BE2C (cell line): Measurements from ENCODE around the gene NLRP12. TPM values are rescaled to one million over a fixed set of nuclear protein-coding genes. Genes with fewer than 3 reads are reported as not detected.
"Not testable (repeated sequence)": the region's sequence is repeated elsewhere in the genome, so short reads cannot be mapped to it uniquely, and the experiment has no call there.

Source experiments
- DNase-seq: peaks from one replicate; pipeline ENCODE4 v3.0.0-alpha.2; 2020
- H3K27me3 ChIP-seq: fragments of 250-450 bp; sonication (Bioruptor Pico); 2 replicates; pipeline ENCODE4 v1.5.1; 2020; ENCODE audit warnings: mild to moderate bottlenecking
- H3K36me3 ChIP-seq: fragments of 250-450 bp; sonication (Bioruptor Pico); 2 replicates; pipeline ENCODE4 v1.5.1; 2020; ENCODE audit warnings: mild to moderate bottlenecking
- H3K4me1 ChIP-seq: fragments of 250-450 bp; sonication (Bioruptor Pico); 2 replicates; pipeline ENCODE4 v1.5.1; 2020
- H3K4me3 ChIP-seq: 2 replicates; pipeline ENCODE4 v1.5.1; 2011; ENCODE audit warnings: low read depth, low read length
- H3K9me3 ChIP-seq: fragments of 250-450 bp; sonication (Bioruptor Pico); 2 replicates; pipeline ENCODE4 v1.5.1; 2020
- polyA plus RNA-seq: library from polyadenylated mRNA; unstranded; fragments of >200 nt; gene quantifications from one replicate; pipeline ENCODE4 v1.2.1, GENCODE V29; 2012; ENCODE audit warnings: low read depth, missing spikeins; ENCODE audit not compliant: insufficient read length, insufficient read depth
- TF ChIP-seq, protein P1 (sequence below): IDR thresholded peaks from 2 replicates; pipeline ENCODE4 v1.5.1; 2012; ENCODE audit warnings: mild to moderate bottlenecking, low read depth, low read length

Gene NLRP12, protein sequence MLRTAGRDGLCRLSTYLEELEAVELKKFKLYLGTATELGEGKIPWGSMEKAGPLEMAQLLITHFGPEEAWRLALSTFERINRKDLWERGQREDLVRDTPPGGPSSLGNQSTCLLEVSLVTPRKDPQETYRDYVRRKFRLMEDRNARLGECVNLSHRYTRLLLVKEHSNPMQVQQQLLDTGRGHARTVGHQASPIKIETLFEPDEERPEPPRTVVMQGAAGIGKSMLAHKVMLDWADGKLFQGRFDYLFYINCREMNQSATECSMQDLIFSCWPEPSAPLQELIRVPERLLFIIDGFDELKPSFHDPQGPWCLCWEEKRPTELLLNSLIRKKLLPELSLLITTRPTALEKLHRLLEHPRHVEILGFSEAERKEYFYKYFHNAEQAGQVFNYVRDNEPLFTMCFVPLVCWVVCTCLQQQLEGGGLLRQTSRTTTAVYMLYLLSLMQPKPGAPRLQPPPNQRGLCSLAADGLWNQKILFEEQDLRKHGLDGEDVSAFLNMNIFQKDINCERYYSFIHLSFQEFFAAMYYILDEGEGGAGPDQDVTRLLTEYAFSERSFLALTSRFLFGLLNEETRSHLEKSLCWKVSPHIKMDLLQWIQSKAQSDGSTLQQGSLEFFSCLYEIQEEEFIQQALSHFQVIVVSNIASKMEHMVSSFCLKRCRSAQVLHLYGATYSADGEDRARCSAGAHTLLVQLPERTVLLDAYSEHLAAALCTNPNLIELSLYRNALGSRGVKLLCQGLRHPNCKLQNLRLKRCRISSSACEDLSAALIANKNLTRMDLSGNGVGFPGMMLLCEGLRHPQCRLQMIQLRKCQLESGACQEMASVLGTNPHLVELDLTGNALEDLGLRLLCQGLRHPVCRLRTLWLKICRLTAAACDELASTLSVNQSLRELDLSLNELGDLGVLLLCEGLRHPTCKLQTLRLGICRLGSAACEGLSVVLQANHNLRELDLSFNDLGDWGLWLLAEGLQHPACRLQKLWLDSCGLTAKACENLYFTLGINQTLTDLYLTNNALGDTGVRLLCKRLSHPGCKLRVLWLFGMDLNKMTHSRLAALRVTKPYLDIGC
- polyA plus RNA-seq, result not detected

DNA sequence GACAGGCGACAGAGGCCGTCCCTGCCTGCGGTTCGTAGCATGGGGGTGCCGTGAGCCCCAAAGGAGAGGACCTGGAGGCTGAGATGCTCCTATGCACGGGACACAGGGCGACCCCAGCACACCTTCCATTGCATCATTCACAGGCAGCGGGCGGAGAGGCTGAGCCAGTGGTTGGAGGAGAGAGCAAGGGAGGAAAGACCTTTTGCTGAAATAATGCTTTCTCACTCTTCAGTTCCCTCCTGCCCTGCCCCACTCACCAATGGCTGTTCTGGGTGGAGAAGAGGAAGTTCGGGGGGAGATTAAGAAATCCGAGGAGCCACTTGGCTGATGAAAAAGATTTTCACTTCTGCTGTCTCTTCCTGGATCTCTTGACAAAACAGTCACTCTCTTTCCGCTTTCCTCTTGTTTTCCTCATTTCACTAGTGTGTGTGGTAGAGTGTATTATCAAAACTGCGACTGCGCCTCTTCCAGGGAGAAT lies at the start of gene NLRP12:
Gene NLRP12 (minus strand): TSS at position 181 of the 478 bp plus-strand sequence. CDS start 140 bp downstream, at position 41.
- DNase-seq, result no peak
- no peaks in the 10 kb centered on the region for H3K36me3 ChIP-seq
- TF ChIP-seq, protein P1, sequence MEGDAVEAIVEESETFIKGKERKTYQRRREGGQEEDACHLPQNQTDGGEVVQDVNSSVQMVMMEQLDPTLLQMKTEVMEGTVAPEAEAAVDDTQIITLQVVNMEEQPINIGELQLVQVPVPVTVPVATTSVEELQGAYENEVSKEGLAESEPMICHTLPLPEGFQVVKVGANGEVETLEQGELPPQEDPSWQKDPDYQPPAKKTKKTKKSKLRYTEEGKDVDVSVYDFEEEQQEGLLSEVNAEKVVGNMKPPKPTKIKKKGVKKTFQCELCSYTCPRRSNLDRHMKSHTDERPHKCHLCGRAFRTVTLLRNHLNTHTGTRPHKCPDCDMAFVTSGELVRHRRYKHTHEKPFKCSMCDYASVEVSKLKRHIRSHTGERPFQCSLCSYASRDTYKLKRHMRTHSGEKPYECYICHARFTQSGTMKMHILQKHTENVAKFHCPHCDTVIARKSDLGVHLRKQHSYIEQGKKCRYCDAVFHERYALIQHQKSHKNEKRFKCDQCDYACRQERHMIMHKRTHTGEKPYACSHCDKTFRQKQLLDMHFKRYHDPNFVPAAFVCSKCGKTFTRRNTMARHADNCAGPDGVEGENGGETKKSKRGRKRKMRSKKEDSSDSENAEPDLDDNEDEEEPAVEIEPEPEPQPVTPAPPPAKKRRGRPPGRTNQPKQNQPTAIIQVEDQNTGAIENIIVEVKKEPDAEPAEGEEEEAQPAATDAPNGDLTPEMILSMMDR, result no peak
- no peaks in the 10 kb centered on the region; the same call in 1 of the 2 replicates for H3K27me3 ChIP-seq
- no peak within 1 kb of the TSS for H3K4me3 ChIP-seq
- H3K9me3 ChIP-seq, result no peaks in the 10 kb centered on the region
- no peaks in the 10 kb centered on the region for H3K4me1 ChIP-seq

DNA sequence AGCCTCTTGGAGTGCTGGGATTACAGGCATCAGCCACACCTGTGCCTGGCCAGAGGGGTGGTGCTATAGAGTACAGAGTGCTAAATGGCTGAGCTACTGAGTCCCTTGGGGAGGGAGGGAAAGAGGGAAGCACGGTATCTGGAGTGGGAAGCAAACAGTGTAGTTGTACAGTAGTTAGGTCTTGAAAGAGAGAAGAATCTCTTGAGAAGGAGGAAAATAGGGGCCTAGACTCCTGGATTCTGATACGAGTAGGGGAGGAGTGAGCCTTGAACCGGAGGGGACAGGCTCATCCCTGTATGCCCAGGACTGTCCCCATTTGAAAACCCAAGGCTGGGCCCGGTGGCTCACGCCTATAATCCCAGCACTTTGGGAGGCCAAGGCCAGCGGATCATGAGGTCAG lies 48.6 kb upstream of the NLRP12 start:
- no peak for DNase-seq
- Histone ChIP-seq H3K9me3 (no peaks in the 10 kb centered on the region), H3K4me1 (no peaks in the 10 kb centered on the region), H3K36me3 (peaks cover 11% of the 10 kb centered on the region; the same call in 1 of the 2 replicates), H3K4me3 (no peak overlapping the region), H3K27me3 (no peaks in the 10 kb centered on the region)
- TF ChIP-seq, protein P1, result no peak

DNA sequence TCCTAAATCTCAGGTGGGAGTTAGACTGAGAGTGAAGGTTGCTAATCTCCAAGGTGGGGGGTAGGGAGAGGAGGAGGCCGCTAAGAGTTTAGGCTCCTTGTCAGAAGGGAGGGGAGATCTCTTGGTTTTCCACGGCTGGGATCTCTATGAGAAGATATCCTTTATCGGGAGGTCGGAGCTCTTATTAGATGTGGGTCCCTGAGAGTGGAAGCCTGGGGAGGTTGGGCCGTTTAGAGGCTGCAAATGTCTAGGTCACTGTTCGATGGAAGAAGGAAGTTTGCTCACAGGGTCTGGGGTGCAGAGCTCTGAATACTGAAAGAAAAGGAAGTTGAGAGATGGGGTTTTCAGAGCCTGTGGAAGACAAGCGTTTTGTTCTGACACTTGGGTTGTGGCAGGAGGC lies 47.3 kb upstream of the NLRP12 start:
- TF ChIP-seq, protein P1, result no peak
- Histone ChIP-seq H3K4me1 (peaks cover 6% of the 10 kb centered on the region), H3K9me3 (no peaks in the 10 kb centered on the region), H3K4me3 (no peak overlapping the region), H3K27me3 (no peaks in the 10 kb centered on the region), H3K36me3 (peaks cover 11% of the 10 kb centered on the region; the same call in 1 of the 2 replicates)
- DNase-seq, result no peak

DNA sequence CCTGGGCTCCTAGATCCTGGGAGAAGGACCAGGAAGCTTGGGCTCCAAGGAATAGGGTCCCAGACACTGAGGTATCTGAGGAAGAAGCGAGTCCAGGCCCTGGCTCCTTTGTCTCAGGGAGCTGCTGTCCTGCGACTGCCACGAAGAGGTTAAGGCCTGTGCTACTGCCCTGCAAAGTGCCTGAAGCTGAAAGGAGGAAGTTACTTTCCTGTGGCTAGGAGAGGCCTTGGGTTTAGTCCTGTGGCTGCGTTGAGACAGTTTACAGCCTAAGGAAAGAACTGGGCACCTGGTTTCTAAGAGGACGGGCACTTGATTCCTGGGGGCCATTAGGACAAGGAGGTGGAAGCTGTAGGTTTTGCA lies 46.4 kb upstream of the NLRP12 start:
- Histone ChIP-seq H3K36me3 (peaks cover 11% of the 10 kb centered on the region; the same call in 1 of the 2 replicates), H3K4me3 (no peak overlapping the region), H3K9me3 (no peaks in the 10 kb centered on the region), H3K4me1 (peaks cover 6% of the 10 kb centered on the region), H3K27me3 (no peaks in the 10 kb centered on the region)
- TF ChIP-seq, protein P1, result no peak
- no peak for DNase-seq

DNA sequence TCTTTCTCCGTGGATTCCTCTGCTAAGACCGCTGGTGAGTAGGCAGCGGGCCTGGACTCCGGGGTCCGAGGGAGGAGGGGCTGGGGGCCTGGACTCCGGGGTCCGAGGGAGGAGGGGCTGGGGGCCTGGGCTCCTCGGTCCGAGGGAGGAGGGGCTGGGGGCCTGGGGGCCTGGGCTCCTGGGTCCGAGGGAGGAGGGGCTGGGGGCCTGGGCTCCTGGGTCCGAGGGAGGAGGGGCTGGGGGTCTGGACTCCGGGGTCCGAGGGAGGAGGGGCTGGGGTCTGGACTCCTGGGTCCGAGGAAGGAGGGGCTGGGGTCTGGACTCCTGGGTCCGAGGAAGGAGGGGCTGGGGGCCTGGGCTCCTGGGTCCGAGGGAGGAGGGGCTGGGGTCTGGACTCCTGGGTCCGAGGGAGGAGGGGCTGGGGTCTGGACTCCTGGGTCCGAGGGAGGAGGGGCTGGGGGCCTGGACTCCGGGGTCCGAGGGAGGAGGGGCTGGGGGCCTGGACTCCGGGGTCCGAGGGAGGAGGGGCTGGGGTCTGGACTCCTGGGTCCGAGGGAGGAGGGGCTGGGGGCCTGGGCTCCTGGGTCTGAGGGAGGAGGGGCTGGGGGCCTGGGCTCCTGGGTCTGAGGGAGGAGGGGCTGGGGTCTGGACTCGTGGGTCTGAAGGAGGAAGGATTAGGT lies 45.8 kb upstream of the NLRP12 start:
- H3K4me3 ChIP-seq, result peak overlapping the region; percentile 84
- not testable (repeated sequence) for H3K4me1 ChIP-seq

More for the DNA sequence above, 45.8 kb upstream of the NLRP12 start:
- not testable (repeated sequence) for H3K27me3 ChIP-seq, DNase-seq, H3K9me3 ChIP-seq
- H3K36me3 ChIP-seq, result peaks cover 11% of the 10 kb centered on the region; the same call in 1 of the 2 replicates
